Tibial nerve (tissue), 4 donors: ENCODE data around the gene LPCAT2. TPM values are rescaled to one million over a fixed set of nuclear protein-coding genes. Genes with fewer than 3 reads are reported as not detected.

Experiments used
- DNase-seq, 2 donors: peaks; one replicate each; pipeline ENCODE4 v3.0.0-alpha.2; 2019; ENCODE audit warnings: low spot score in 2 of 2
- H3K27ac ChIP-seq, 4 donors: fragments of 200-600 bp; sonication (generic) in 3 of 4; one replicate each; pipeline ENCODE4 v1.5.1; 2017 to 2019; ENCODE audit warnings: mild to moderate bottlenecking in 1 of 4
- H3K27me3 ChIP-seq, 2 donors: fragments of 200-600 bp; sonication (generic) in 1 of 2; one replicate each; pipeline versions ENCODE4 v1.5.1 to v1.6.0; 2017 to 2019
- H3K36me3 ChIP-seq, 3 donors: fragments of 200-600 bp; sonication (generic); one replicate each; pipeline ENCODE4 v1.5.1; 2018 to 2019
- H3K4me1 ChIP-seq, 4 donors: fragments of 200-600 bp; sonication (generic) in 3 of 4; one replicate each; pipeline ENCODE4 v1.5.1; 2017 to 2019
- H3K4me3 ChIP-seq, 4 donors: fragments of 200-600 bp; sonication (generic) in 3 of 4; one replicate each; pipeline ENCODE4 v1.5.1; 2017 to 2019; ENCODE audit warnings: mild to moderate bottlenecking in 1 of 4, moderate library complexity in 1 of 4
- H3K9me3 ChIP-seq, 4 donors: fragments of 200-600 bp; sonication (generic) in 3 of 4; one replicate each; pipeline ENCODE4 v1.5.1; 2017 to 2019
- EP300 ChIP-seq, 2 donors: sonication (generic); formaldehyde crosslinking; IDR thresholded peaks; one replicate each; pipeline ENCODE4 v1.6.1; 2017; ENCODE audit warnings: antibody characterized with exemption in 2 of 2, mild to moderate bottlenecking in 1 of 2
- POLR2A ChIP-seq, 2 donors: fragments of 450-650 bp; IDR thresholded peaks; one replicate each; pipeline ENCODE4 v1.6.1; 2017; ENCODE audit warnings: antibody characterized with exemption in 2 of 2, mild to moderate bottlenecking in 2 of 2, moderate library complexity in 2 of 2
- WGBS, 2 donors: methylation state at CpG; one replicate each; pipeline ENCODE4 v1.1.5; 2018; 5-methylcytosine and 5-hydroxymethylcytosine counted together
- total RNA-seq, 4 donors: library from RNA; depleted of rRNA; stranded (reverse); fragments of >200 nt; gene quantifications; one replicate each; pipeline ENCODE4 v1.1.0, GENCODE V29; 2016
- TF ChIP-seq, protein P1 (sequence below), 5 experiments: fragments of 200-600 bp in 3 of 5; fragments of 450-650 bp in 2 of 5; sonication (generic) in 3 of 5; IDR thresholded peaks; one replicate each; pipeline ENCODE4 v1.5.1; 2016 to 2019; ENCODE audit warnings: antibody characterized with exemption in 5 of 5, mild to moderate bottlenecking in 3 of 5, moderate library complexity in 2 of 5

LPCAT2 gene
- total RNA-seq, 4 donors from 2014 or later: 14.9 to 33.4 (median 24.0) TPM

DNA sequence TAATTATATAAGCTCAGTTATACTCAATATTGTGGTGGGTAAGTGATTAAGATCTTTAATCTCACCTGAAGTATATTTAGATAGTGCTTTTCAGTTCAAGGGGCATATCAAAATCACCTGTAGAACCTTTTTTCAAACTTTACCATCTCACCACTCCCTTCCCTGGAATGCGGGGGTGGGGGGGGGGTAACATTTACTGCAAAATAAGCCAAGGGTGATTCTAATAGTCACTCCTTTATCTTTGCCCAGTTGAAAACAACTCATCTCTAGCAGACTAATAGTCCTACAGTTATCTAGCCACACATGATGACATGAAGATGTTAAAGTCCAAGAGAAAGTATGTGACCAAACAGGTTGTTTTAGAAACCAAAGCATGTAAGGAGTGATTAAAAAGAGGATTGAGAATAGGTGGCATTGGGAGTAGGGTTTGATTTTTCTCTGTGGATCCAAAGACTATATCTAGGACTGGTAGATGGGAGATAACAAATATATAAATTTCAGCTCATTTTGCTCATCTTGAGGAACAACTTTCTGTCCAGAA, 21.5 kb downstream of the LPCAT2 start:
- H3K4me1 ChIP-seq: peaks cover 0 to 16% (median 0%) of the 10 kb centered on the region in 4 donors
- TF ChIP-seq EP300 (IDR thresholded peaks at IDR 0.05) (no peak), POLR2A (IDR thresholded peaks at IDR 0.05) (no peak)
- TF ChIP-seq, protein P1, sequence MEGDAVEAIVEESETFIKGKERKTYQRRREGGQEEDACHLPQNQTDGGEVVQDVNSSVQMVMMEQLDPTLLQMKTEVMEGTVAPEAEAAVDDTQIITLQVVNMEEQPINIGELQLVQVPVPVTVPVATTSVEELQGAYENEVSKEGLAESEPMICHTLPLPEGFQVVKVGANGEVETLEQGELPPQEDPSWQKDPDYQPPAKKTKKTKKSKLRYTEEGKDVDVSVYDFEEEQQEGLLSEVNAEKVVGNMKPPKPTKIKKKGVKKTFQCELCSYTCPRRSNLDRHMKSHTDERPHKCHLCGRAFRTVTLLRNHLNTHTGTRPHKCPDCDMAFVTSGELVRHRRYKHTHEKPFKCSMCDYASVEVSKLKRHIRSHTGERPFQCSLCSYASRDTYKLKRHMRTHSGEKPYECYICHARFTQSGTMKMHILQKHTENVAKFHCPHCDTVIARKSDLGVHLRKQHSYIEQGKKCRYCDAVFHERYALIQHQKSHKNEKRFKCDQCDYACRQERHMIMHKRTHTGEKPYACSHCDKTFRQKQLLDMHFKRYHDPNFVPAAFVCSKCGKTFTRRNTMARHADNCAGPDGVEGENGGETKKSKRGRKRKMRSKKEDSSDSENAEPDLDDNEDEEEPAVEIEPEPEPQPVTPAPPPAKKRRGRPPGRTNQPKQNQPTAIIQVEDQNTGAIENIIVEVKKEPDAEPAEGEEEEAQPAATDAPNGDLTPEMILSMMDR (IDR thresholded peaks at IDR 0.05): no peak
- whole genome bisulfite sequencing, 2 donors: 97 to 100% methylated on average over 1 of the region's 1 CpG
- no peak overlapping the region for H3K4me3 ChIP-seq
- no peaks in the 10 kb centered on the region for H3K36me3 ChIP-seq
- no peaks in the 10 kb centered on the region for H3K9me3 ChIP-seq
- H3K27me3 ChIP-seq: no peaks in the 10 kb centered on the region
- no peak overlapping the region for H3K27ac ChIP-seq
- no peak for DNase-seq

DNA sequence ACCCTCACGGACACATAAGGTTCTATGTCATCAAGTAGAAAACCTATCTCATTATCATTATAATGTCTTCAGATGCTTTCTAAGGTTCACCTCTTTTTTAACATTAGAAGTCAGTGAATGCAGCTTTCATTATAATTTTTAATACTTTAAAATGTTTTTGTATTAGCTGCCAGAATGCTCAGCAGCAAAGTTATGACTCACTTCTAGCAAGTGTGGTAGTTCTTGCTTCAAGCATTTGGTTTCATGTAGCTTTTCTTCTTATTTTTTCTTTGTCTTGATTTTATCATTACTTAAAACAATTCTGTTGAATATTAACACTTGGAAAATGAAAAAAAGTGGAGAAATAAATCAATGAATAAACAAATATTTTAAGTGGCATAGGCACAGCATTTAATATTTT, 23.4 kb downstream of the LPCAT2 start:
- no peak overlapping the region for H3K27ac ChIP-seq
- H3K36me3 ChIP-seq: no peaks in the 10 kb centered on the region
- H3K4me3 ChIP-seq: no peak overlapping the region
- no peaks in the 10 kb centered on the region for H3K27me3 ChIP-seq
- no peak for DNase-seq
- peaks cover 0 to 21% (median 0%) of the 10 kb centered on the region in 4 donors for H3K4me1 ChIP-seq
- TF ChIP-seq EP300 (IDR thresholded peaks at IDR 0.05) (no peak), POLR2A (IDR thresholded peaks at IDR 0.05) (no peak)
- TF ChIP-seq, protein P1 (IDR thresholded peaks at IDR 0.05): no peak
- WGBS, 2 donors: 91% methylated on average over 1 of the region's 1 CpG
- H3K9me3 ChIP-seq: no peaks in the 10 kb centered on the region

DNA sequence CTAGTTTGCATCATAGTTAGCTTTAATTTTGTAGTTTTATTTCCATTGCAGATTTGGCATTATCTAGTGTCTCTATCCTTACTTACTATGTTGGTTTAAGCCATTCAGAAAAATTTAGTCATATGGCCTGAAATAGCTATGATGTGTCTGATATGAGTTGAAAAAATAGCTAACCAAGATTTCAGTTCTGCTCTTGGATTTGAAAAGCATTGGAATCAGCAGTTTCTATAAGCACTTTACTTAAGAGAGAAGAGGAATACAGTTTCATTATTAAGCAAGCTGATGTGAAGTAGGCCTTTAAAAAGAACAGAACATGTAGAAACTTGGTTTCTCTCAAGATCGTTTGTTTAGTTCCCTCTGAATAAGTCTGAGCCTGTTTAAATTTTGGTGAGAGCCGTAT, 25.9 kb downstream of the LPCAT2 start:
- H3K27ac ChIP-seq: peak overlapping the region in 2 of 4 donors; percentile 6 to 45
- WGBS, 2 donors: 61 to 65% methylated on average over 2 of the region's 2 CpGs
- H3K4me1 ChIP-seq: peaks cover 0 to 43% (median 5%) of the 10 kb centered on the region in 4 donors
- no peaks in the 10 kb centered on the region for H3K36me3 ChIP-seq
- no peaks in the 10 kb centered on the region for H3K27me3 ChIP-seq
- TF ChIP-seq EP300 (IDR thresholded peaks at IDR 0.05): peak in 1 of 2 donors; percentile 58
- TF ChIP-seq, protein P1 (IDR thresholded peaks at IDR 0.05): no peak
- TF ChIP-seq POLR2A (IDR thresholded peaks at IDR 0.05): no peak
- H3K9me3 ChIP-seq: no peaks in the 10 kb centered on the region
- DNase-seq: no peak
- no peak overlapping the region for H3K4me3 ChIP-seq

DNA sequence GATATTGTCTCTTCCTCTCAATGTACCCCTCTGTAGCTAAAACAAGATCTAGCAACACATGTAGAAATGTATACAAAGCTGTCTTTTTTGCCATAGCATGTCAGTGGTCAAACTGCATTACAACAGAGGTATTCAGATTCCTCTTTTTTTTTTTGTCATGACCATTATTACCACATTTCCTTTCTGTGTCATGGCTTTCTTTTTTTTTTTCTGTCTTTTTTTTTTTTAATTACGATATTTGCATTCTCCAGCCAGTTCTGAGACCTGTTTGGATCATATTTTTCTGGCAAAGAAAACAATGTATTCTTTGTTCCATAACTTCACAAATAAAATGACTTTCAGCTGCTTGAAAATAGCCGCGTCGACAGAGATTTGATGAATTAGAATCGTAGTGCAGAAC, 30.2 kb downstream of the LPCAT2 start:
- WGBS, 2 donors: 24 to 26% methylated on average over 5 of the region's 5 CpGs
- peaks cover 0 to 76% (median 10%) of the 10 kb centered on the region in 4 donors for H3K4me1 ChIP-seq
- DNase-seq: no peak
- H3K9me3 ChIP-seq: no peaks in the 10 kb centered on the region
- no peaks in the 10 kb centered on the region for H3K27me3 ChIP-seq
- peak overlapping the region in 2 of 4 donors; percentile 67 to 84 for H3K27ac ChIP-seq
- no peak for TF ChIP-seq POLR2A (IDR thresholded peaks at IDR 0.05)
- TF ChIP-seq, protein P1 (IDR thresholded peaks at IDR 0.05): no peak
- peak; percentile 19 to 32 for TF ChIP-seq EP300 (IDR thresholded peaks at IDR 0.05)
- no peaks in the 10 kb centered on the region for H3K36me3 ChIP-seq
- H3K4me3 ChIP-seq: no peak overlapping the region

DNA sequence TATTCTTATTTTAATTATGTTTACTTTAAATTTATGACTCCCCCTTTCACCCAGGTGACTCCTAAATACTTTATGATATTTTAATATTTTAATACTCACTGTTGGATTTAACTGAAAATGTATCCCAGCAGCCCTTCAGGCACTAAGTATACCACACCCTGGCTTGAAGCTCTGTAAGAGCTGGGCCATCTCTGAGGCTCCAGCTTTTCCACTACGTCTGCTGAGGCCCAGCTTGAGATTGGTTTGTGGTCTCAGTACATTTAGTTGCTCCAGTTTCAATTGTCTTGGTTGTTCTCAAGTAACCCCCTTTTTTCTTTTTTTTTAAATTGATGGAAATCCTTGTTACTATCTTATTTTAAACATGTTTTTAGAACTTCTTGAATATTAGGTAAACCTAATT, 30.6 kb downstream of the LPCAT2 start:
- Histone ChIP-seq H3K9me3 (no peaks in the 10 kb centered on the region), H3K27me3 (no peaks in the 10 kb centered on the region), H3K4me3 (no peak overlapping the region), H3K36me3 (no peaks in the 10 kb centered on the region), H3K27ac (peak overlapping the region; percentile 24 to 84 (median 54)), H3K4me1 (peaks cover 0 to 78% (median 10%) of the 10 kb centered on the region in 4 donors)
- TF ChIP-seq EP300 (IDR thresholded peaks at IDR 0.05) (no peak), POLR2A (IDR thresholded peaks at IDR 0.05) (no peak)
- TF ChIP-seq, protein P1 (IDR thresholded peaks at IDR 0.05): no peak
- 31 to 41% methylated on average over 1 of the region's 1 CpG for WGBS, 2 donors
- no peak for DNase-seq
